DOHH2 (cell line): ENCODE data around the gene USP46.

Experiments
- H3F3A ChIP-seq: fragments of 200-600 bp; sonication (generic), shearing (Covaris generic); 2 replicates; pipeline ENCODE4 v1.6.0; 2016; ENCODE audit warnings: antibody characterized with exemption, mild to moderate bottlenecking; ENCODE audit not compliant: control insufficient read depth, insufficient read depth
- H3K27ac ChIP-seq: fragments of 200-600 bp; sonication (generic); 2 replicates; pipeline ENCODE4 v1.5.1; 2014; ENCODE audit warnings: low read depth, mild to moderate bottlenecking, low read length, moderate library complexity
- H3K27me3 ChIP-seq: fragments of 200-600 bp; sonication (generic); 2 replicates; pipeline ENCODE4 v1.6.1; 2014; ENCODE audit warnings: mild to moderate bottlenecking, low read length, mixed read lengths; ENCODE audit not compliant: control insufficient read depth
- H3K36me3 ChIP-seq: fragments of 200-600 bp; sonication (generic); 2 replicates; pipeline ENCODE4 v1.6.1; 2014; ENCODE audit warnings: mild to moderate bottlenecking, low read length, moderate library complexity, mixed read lengths; ENCODE audit not compliant: control insufficient read depth
- H3K4me1 ChIP-seq: fragments of 200-600 bp; sonication (generic); 2 replicates; pipeline ENCODE4 v1.6.1; 2014; ENCODE audit warnings: mild to moderate bottlenecking, low read length, mixed read lengths; ENCODE audit not compliant: control insufficient read depth
- H3K4me2 ChIP-seq: fragments of 200-600 bp; sonication (generic); 2 replicates; pipeline ENCODE4 v1.6.0; 2014; ENCODE audit warnings: mild to moderate bottlenecking, low read length, moderate library complexity
- H3K4me3 ChIP-seq: fragments of 200-600 bp; sonication (generic); 2 replicates; pipeline ENCODE4 v1.5.1; 2014; ENCODE audit warnings: mild to moderate bottlenecking, low read length, mixed read lengths
- H3K79me2 ChIP-seq: fragments of 200-600 bp; sonication (generic); 2 replicates; pipeline ENCODE4 v1.6.1; 2014; ENCODE audit warnings: mild to moderate bottlenecking, low read length, mixed read lengths; ENCODE audit not compliant: control insufficient read depth
- H3K9me2 ChIP-seq: fragments of 200-600 bp; sonication (generic); replicated peaks from 2 replicates; pipeline ENCODE4 v1.6.1; 2014; ENCODE audit warnings: mild to moderate bottlenecking, low read length, mixed read lengths; ENCODE audit not compliant: control insufficient read depth
- H3K9me3 ChIP-seq: fragments of 200-600 bp; sonication (generic); 2 replicates; pipeline ENCODE4 v1.6.1; 2014; ENCODE audit warnings: antibody characterized with exemption, low read length, mixed read lengths; ENCODE audit not compliant: control insufficient read depth, insufficient read depth
- H4K20me1 ChIP-seq: fragments of 200-600 bp; sonication (generic); 2 replicates; pipeline ENCODE4 v1.6.0; 2014; ENCODE audit warnings: low read depth, mild to moderate bottlenecking, antibody characterized with exemption, low read length, moderate library complexity; ENCODE audit not compliant: control insufficient read depth, insufficient read depth
- EZH2phosphoT487 ChIP-seq: fragments of 200-600 bp; sonication (generic); IDR thresholded peaks from 2 replicates; pipeline ENCODE4 v1.6.1; 2017; ENCODE audit warnings: borderline replicate concordance, mild to moderate bottlenecking, antibody characterized with exemption, low read length, moderate library complexity, mixed read lengths
- TF ChIP-seq, protein P1 (sequence below): fragments of 200-600 bp; sonication (generic); IDR thresholded peaks from one replicate; pipeline ENCODE4 v1.5.1; 2014; ENCODE audit warnings: antibody characterized with exemption, mild to moderate bottlenecking, low read depth, low read length; ENCODE audit not compliant: poor library complexity, severe bottlenecking

Gene USP46

DNA sequence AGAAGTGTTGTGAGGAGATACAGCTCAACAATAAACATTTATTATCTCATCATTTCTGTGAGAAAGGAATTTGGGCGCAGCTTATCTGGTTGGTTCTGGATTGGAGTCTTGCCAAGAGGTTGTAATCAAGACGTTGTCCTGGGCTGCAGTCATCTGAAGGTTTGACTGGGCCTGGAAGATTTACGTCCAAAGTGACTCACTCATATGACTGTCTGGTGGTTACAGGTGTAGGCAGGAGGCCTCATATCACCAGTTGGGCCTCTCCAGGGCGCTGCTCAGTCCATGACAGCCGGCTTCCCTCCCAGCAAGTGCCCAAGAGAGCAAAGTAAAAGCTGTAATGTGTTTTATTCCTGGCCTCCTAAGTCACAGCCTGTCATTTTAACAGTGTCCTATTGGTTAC lies 106.3 kb downstream of the USP46 start:
- TF ChIP-seq, protein P1, sequence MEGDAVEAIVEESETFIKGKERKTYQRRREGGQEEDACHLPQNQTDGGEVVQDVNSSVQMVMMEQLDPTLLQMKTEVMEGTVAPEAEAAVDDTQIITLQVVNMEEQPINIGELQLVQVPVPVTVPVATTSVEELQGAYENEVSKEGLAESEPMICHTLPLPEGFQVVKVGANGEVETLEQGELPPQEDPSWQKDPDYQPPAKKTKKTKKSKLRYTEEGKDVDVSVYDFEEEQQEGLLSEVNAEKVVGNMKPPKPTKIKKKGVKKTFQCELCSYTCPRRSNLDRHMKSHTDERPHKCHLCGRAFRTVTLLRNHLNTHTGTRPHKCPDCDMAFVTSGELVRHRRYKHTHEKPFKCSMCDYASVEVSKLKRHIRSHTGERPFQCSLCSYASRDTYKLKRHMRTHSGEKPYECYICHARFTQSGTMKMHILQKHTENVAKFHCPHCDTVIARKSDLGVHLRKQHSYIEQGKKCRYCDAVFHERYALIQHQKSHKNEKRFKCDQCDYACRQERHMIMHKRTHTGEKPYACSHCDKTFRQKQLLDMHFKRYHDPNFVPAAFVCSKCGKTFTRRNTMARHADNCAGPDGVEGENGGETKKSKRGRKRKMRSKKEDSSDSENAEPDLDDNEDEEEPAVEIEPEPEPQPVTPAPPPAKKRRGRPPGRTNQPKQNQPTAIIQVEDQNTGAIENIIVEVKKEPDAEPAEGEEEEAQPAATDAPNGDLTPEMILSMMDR: no peak
- TF ChIP-seq EZH2phosphoT487: no peak
- H3F3A ChIP-seq: no peaks in the 10 kb centered on the region
- no peaks in the 10 kb centered on the region for H3K9me3 ChIP-seq
- H3K4me2 ChIP-seq: no peak overlapping the region
- H3K79me2 ChIP-seq: no peaks in the 10 kb centered on the region
- no peaks in the 10 kb centered on the region for H3K27me3 ChIP-seq
- H3K27ac ChIP-seq: no peak overlapping the region
- no peaks in the 10 kb centered on the region for H3K9me2 ChIP-seq
- H3K4me1 ChIP-seq: no peaks in the 10 kb centered on the region
- H3K36me3 ChIP-seq: no peaks in the 10 kb centered on the region
- no peaks in the 10 kb centered on the region for H4K20me1 ChIP-seq
- no peak overlapping the region for H3K4me3 ChIP-seq

DNA sequence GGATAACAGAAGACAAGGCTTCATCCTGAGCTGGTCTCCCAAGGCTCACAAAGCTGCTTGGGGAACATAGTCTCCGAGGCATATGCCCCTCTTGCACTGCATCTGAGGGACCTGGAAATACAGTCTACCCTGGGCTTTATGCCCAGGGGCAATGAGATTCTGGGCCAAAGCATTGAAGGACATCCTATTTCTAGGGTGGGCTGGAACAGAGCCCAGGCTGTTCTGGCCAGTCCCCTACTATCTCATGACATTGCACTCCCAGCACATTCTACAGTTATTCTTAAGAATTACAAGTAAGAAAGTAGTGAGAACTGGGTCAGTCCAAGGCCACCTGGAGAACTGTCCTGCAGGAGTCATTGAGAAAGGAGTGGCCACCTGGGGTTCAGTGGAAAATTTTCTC lies 107.6 kb downstream of the USP46 start:
- H3K36me3 ChIP-seq: no peaks in the 10 kb centered on the region
- TF ChIP-seq, protein P1: no peak
- TF ChIP-seq EZH2phosphoT487: no peak
- no peaks in the 10 kb centered on the region for H3F3A ChIP-seq
- H3K4me1 ChIP-seq: no peaks in the 10 kb centered on the region
- H3K27ac ChIP-seq: no peak overlapping the region
- no peaks in the 10 kb centered on the region for H3K9me3 ChIP-seq
- H3K4me2 ChIP-seq: no peak overlapping the region
- H3K79me2 ChIP-seq: no peaks in the 10 kb centered on the region
- no peaks in the 10 kb centered on the region for H3K27me3 ChIP-seq
- H3K9me2 ChIP-seq: no peaks in the 10 kb centered on the region
- no peaks in the 10 kb centered on the region for H4K20me1 ChIP-seq
- no peak overlapping the region for H3K4me3 ChIP-seq

DNA sequence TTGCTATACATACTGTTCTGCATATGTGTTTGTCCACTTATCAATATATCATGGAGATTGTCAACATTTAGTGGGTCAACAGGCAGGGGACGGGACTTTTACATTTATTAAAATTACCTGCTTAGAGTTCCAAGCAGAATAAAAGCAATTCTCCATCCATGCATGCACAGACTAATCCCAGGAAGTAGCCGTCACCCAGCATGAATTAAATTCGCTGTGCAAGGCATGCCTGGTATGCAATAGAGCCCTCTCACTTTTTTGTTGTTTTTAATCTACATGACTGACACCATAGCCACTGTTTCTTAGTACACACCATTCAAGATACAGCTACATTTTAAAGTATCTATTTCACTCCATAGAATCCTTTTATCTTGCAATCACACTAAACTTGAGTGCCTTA lies 108.9 kb downstream of the USP46 start:
- peaks cover 2% of the 10 kb centered on the region for H3K4me1 ChIP-seq
- no peaks in the 10 kb centered on the region for H3K79me2 ChIP-seq
- H3F3A ChIP-seq: no peaks in the 10 kb centered on the region
- no peak overlapping the region for H3K27ac ChIP-seq
- no peaks in the 10 kb centered on the region for H3K9me2 ChIP-seq
- H3K9me3 ChIP-seq: no peaks in the 10 kb centered on the region
- H3K27me3 ChIP-seq: no peaks in the 10 kb centered on the region
- no peak for TF ChIP-seq EZH2phosphoT487
- TF ChIP-seq, protein P1: no peak
- no peaks in the 10 kb centered on the region for H4K20me1 ChIP-seq
- H3K4me3 ChIP-seq: no peak overlapping the region
- H3K4me2 ChIP-seq: no peak overlapping the region
- H3K36me3 ChIP-seq: no peaks in the 10 kb centered on the region
